Osteoblast (primary cell): Measurements from ENCODE around the gene ZCCHC24. TPM values are rescaled to one million over a fixed set of nuclear protein-coding genes. Genes with fewer than 3 reads are reported as not detected.

ENCODE experiments used
- DNase-seq: peaks from one replicate; pipeline ENCODE4 v3.0.0; 2011; ENCODE audit warnings: low spot score, mixed read lengths; ENCODE audit not compliant: insufficient read length; ENCODE audit errors: missing footprints
- H2AFZ ChIP-seq: 2 replicates; pipeline ENCODE4 v1.6.0; 2011; ENCODE audit warnings: mild to moderate bottlenecking, low read length
- H3K27ac ChIP-seq: 2 replicates; pipeline ENCODE4 v1.5.1; 2011; ENCODE audit warnings: mild to moderate bottlenecking, low read depth, low read length, moderate library complexity
- H3K27me3 ChIP-seq: 2 replicates; pipeline ENCODE4 v1.6.0; 2012; ENCODE audit warnings: mild to moderate bottlenecking, control low read depth, inconsistent platforms, low read length, moderate library complexity; ENCODE audit not compliant: insufficient read depth
- H3K36me3 ChIP-seq: 2 replicates; pipeline ENCODE4 v1.5.1; 2011; ENCODE audit warnings: mild to moderate bottlenecking, low read length, control low read depth, moderate library complexity; ENCODE audit not compliant: insufficient read depth
- H3K4me1 ChIP-seq: 2 replicates; pipeline ENCODE4 v1.5.1; 2011; ENCODE audit warnings: mild to moderate bottlenecking, low read length, control low read depth, moderate library complexity; ENCODE audit not compliant: insufficient read depth
- H3K4me2 ChIP-seq: 2 replicates; pipeline ENCODE4 v1.6.0; 2011; ENCODE audit warnings: mild to moderate bottlenecking, low read length; ENCODE audit not compliant: insufficient read depth
- H3K4me3 ChIP-seq: fragments of 200-600 bp; sonication (generic); 3 replicates; pipeline ENCODE4 v1.5.1; 2012; ENCODE audit warnings: mild to moderate bottlenecking, low read length, inconsistent platforms; ENCODE audit not compliant: insufficient read depth
- H3K79me2 ChIP-seq: 2 replicates; pipeline ENCODE4 v1.6.0; 2012; ENCODE audit warnings: mild to moderate bottlenecking, low read length, control low read depth, inconsistent platforms; ENCODE audit not compliant: insufficient read depth
- H3K9me3 ChIP-seq: 2 replicates; pipeline ENCODE4 v1.5.1; 2011; ENCODE audit warnings: low read depth, low read length, control low read depth
- H4K20me1 ChIP-seq: 2 replicates; pipeline ENCODE4 v1.6.0; 2012; ENCODE audit warnings: mild to moderate bottlenecking, low read length, control low read depth; ENCODE audit not compliant: insufficient read depth
- CTCF ChIP-seq: IDR thresholded peaks from 2 replicates; pipeline ENCODE4 v1.5.1; 2011; ENCODE audit warnings: mild to moderate bottlenecking, low read depth, low read length, moderate library complexity; ENCODE audit errors: extremely low read depth
- total RNA-seq: library from RNA; depleted of rRNA; stranded (reverse); fragments of >200 nt; gene quantifications from 2 replicates; pipeline ENCODE4 v1.2.3, GENCODE V29; 2012

Gene ZCCHC24
- total RNA-seq, 1 donor = 48.5 TPM

GRCh38 chr10:79385804-79386531, 59.5 kb downstream of the ZCCHC24 start:
- Histone ChIP-seq H3K36me3 (peaks cover 27% of the 10 kb centered on the region), H3K4me3 (no peak overlapping the region), H3K79me2 (no peaks in the 10 kb centered on the region), H4K20me1 (peaks cover 7% of the 10 kb centered on the region), H3K27me3 (no peaks in the 10 kb centered on the region), H3K4me2 (no peak overlapping the region), H2AFZ (no peak overlapping the region), H3K4me1 (peaks cover 18% of the 10 kb centered on the region), H3K9me3 (no peaks in the 10 kb centered on the region), H3K27ac (no peak overlapping the region)
- DNase-seq = peak; percentile 58
- no peak for TF ChIP-seq CTCF

GRCh38 chr10:79385392-79385795, 60.0 kb downstream of the ZCCHC24 start:
- H4K20me1 ChIP-seq = peaks cover 7% of the 10 kb centered on the region
- H3K9me3 ChIP-seq = no peaks in the 10 kb centered on the region
- no peaks in the 10 kb centered on the region for H3K79me2 ChIP-seq
- H2AFZ ChIP-seq = no peak overlapping the region
- no peak overlapping the region for H3K27ac ChIP-seq
- peaks cover 26% of the 10 kb centered on the region for H3K36me3 ChIP-seq
- DNase-seq = peak; percentile 49
- no peak for TF ChIP-seq CTCF
- H3K4me1 ChIP-seq = peaks cover 24% of the 10 kb centered on the region
- H3K4me2 ChIP-seq = no peak overlapping the region
- H3K4me3 ChIP-seq = no peak overlapping the region
- no peaks in the 10 kb centered on the region for H3K27me3 ChIP-seq

- DNase-seq = no peak
- no peak for TF ChIP-seq CTCF
- H3K4me3 ChIP-seq = no peak overlapping the region
- H3K27ac ChIP-seq = no peak overlapping the region
- H3K9me3 ChIP-seq = no peaks in the 10 kb centered on the region
- no peaks in the 10 kb centered on the region for H3K79me2 ChIP-seq
- peaks cover 29% of the 10 kb centered on the region for H3K4me1 ChIP-seq
- H4K20me1 ChIP-seq = peaks cover 7% of the 10 kb centered on the region
- H3K4me2 ChIP-seq = no peak overlapping the region
- H3K27me3 ChIP-seq = no peaks in the 10 kb centered on the region
- H2AFZ ChIP-seq = no peak overlapping the region
- H3K36me3 ChIP-seq = peaks cover 23% of the 10 kb centered on the region
Observed at GRCh38 chr10:79384773-79385391, 60.5 kb downstream of the ZCCHC24 start.

GRCh38 chr10:79383974-79384606, 61.3 kb downstream of the ZCCHC24 start:
- DNase-seq = peak; percentile 72
- Histone ChIP-seq H2AFZ (no peak overlapping the region), H3K9me3 (no peaks in the 10 kb centered on the region), H3K27ac (no peak overlapping the region), H3K4me3 (no peak overlapping the region), H3K36me3 (peaks cover 20% of the 10 kb centered on the region), H4K20me1 (peaks cover 6% of the 10 kb centered on the region), H3K79me2 (no peaks in the 10 kb centered on the region), H3K4me2 (no peak overlapping the region), H3K27me3 (no peaks in the 10 kb centered on the region), H3K4me1 (peaks cover 33% of the 10 kb centered on the region)
- no peak for TF ChIP-seq CTCF
